Measurements from ENCODE around the gene NPL. TPM values are rescaled to one million over a fixed set of nuclear protein-coding genes. Genes with fewer than 3 reads are reported as not detected.

The NPL gene
- total and polyA plus RNA-seq, 2 donors (not counting 3 experiments of a cell fraction or from before 2014, with no cell fraction given) = 0.14 to 0.75 TPM

DNA sequence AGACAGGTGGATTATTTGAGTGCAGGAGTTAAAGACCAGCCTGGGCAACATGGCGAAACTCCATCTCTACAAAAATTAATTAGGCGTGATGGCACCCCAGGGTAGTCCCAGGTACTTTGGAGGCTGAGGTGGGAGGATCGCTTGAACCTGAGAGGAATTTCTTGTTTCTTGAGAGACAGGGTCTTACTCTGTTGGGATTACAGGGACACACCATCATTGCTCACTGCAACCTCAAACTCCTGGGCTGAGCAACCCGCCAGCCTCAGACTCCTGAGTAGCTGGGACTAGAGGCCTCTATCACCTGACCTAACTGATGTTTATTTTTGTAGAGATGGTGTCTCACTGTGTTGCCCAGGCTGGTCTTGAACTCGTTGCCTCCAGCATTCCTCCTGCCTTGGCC, 74.4 kb downstream of the NPL start:
- BruUV-seq (replicated peaks) = no TSS peak
- no peaks in the 10 kb centered on the region for H3K9me3 ChIP-seq (replicated peaks; ENCODE audit: control insufficient read depth, insufficient read depth, low read length)
- FAIRE-seq (no peak), DNase-seq (ENCODE audit: low read depth, low spot score) (no peak)
- H3K27me3 ChIP-seq (ENCODE audit: control insufficient read depth in 2 of 2, insufficient read depth in 2 of 2, low read length in 2 of 2) = no peaks in the 10 kb centered on the region
- TF ChIP-seq GATA2 (IDR thresholded peaks at IDR 0.05; ENCODE audit: insufficient read depth, insufficient read length, low read depth, low read length) = no peak
- TF ChIP-seq POLR2AphosphoS5 (IDR thresholded peaks at IDR 0.05; ENCODE audit: insufficient read depth, low read depth, low read length) = no peak
- no peak for TF ChIP-seq JUN (IDR thresholded peaks at IDR 0.05; ENCODE audit: borderline replicate concordance, insufficient read depth, insufficient read length, low read depth)
- TF ChIP-seq MYC (IDR thresholded peaks at IDR 0.05; ENCODE audit: low read depth, low read length) = no peak
- TF ChIP-seq, protein P1, sequence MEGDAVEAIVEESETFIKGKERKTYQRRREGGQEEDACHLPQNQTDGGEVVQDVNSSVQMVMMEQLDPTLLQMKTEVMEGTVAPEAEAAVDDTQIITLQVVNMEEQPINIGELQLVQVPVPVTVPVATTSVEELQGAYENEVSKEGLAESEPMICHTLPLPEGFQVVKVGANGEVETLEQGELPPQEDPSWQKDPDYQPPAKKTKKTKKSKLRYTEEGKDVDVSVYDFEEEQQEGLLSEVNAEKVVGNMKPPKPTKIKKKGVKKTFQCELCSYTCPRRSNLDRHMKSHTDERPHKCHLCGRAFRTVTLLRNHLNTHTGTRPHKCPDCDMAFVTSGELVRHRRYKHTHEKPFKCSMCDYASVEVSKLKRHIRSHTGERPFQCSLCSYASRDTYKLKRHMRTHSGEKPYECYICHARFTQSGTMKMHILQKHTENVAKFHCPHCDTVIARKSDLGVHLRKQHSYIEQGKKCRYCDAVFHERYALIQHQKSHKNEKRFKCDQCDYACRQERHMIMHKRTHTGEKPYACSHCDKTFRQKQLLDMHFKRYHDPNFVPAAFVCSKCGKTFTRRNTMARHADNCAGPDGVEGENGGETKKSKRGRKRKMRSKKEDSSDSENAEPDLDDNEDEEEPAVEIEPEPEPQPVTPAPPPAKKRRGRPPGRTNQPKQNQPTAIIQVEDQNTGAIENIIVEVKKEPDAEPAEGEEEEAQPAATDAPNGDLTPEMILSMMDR (IDR thresholded peaks at IDR 0.05; ENCODE audit: extremely low read depth in 1 of 2, insufficient read depth in 1 of 2, low read depth in 1 of 2, low read length in 2 of 2) = no peak
- no peak for TF ChIP-seq POLR2A (IDR thresholded peaks at IDR 0.05; ENCODE audit: low read depth, low read length)
- TF ChIP-seq FOS (IDR thresholded peaks at IDR 0.05; ENCODE audit: borderline replicate concordance, insufficient read depth, low read length) = no peak
- H3K4me3 ChIP-seq (replicated peaks in 1 of 3; ENCODE audit: insufficient read depth in 1 of 3, low read depth in 1 of 3, low read length in 3 of 3) = no peak overlapping the region
- H2AFZ ChIP-seq (ENCODE audit: low read depth, low read length) = no peak overlapping the region
- H3K79me2 ChIP-seq (ENCODE audit: control insufficient read depth, insufficient read depth, low read length) = peaks cover 39% of the 10 kb centered on the region
- peaks cover 8% of the 10 kb centered on the region for H4K20me1 ChIP-seq (replicated peaks; ENCODE audit: control insufficient read depth, extremely low read depth, insufficient read depth, low read length)
- no peak overlapping the region for H3K27ac ChIP-seq (ENCODE audit: insufficient read depth, low read depth, low read length)
- no peaks in the 10 kb centered on the region for H3K9me1 ChIP-seq (replicated peaks; ENCODE audit: control insufficient read depth, extremely low read depth, insufficient read depth, low read length)
- no peaks in the 10 kb centered on the region for H3K4me1 ChIP-seq (ENCODE audit: control insufficient read depth, extremely low read depth, insufficient read depth, low read length)
- peaks cover 18 to 55% of the 10 kb centered on the region in 2 experiments for H3K36me3 ChIP-seq (ENCODE audit: control insufficient read depth in 2 of 2, extremely low read depth in 1 of 2, insufficient read depth in 2 of 2, low read length in 2 of 2)
- H3K4me2 ChIP-seq (ENCODE audit: insufficient read depth, low read length) = no peak overlapping the region
- intact Hi-C loops (cut with micrococcal nuclease) = loop anchor here (2.0 kb wide), 1 partner anchor 17 kb away; no protein-coding TSS in a partner anchor
- ChIA-PET POLR2A (no interaction called here), CTCF (no interaction called here)
- H3K9ac ChIP-seq (replicated peaks; ENCODE audit: extremely low read depth, insufficient read depth, low read length) = no peak overlapping the region
- dilution Hi-C loops (cut with MboI; ENCODE audit: extremely low pct_ligation_motif_present, low sequenced_read_pairs) = no loop called here
